GM23338 (cell line): ENCODE results near the gene KIF25. TPM values are rescaled to one million over a fixed set of nuclear protein-coding genes. Genes with fewer than 3 reads are reported as not detected.

Experiments used
- ATAC-seq: fragments of 200-7000 bp; cut with Tn5 transposase; 3 replicates; pipeline ENCODE4 v1.9.1; 2020
- DNase-seq: peaks from one replicate; pipeline ENCODE4 v3.0.0-alpha.2; 2015; ENCODE audit warnings: low spot score
- H2AFZ ChIP-seq: fragments of 200-600 bp; sonication (generic); 2 replicates; pipeline ENCODE4 v1.8.0; 2016; ENCODE audit warnings: antibody characterized with exemption, mild to moderate bottlenecking, moderate library complexity
- H3F3A ChIP-seq: fragments of 200-600 bp; sonication (generic); replicated peaks from 2 replicates; pipeline ENCODE4 v1.8.0; 2017; ENCODE audit warnings: antibody characterized with exemption, mixed run types, low read depth
- H3K27ac ChIP-seq: fragments of 200-600 bp; sonication (generic); 2 replicates; pipeline ENCODE4 v1.6.1; 2016; ENCODE audit warnings: low read depth
- H3K27me3 ChIP-seq: fragments of 200-600 bp; sonication (generic); 2 replicates; pipeline ENCODE4 v1.8.0; 2016; ENCODE audit warnings: mild to moderate bottlenecking, mixed run types, moderate library complexity; ENCODE audit not compliant: insufficient read depth
- H3K36me3 ChIP-seq: fragments of 200-600 bp; sonication (generic); 2 replicates; pipeline ENCODE4 v1.8.0; 2016; ENCODE audit warnings: mild to moderate bottlenecking; ENCODE audit not compliant: insufficient read depth
- H3K4me1 ChIP-seq: fragments of 200-600 bp; sonication (generic); 2 replicates; pipeline ENCODE4 v1.8.0; 2016; ENCODE audit warnings: mild to moderate bottlenecking, moderate library complexity; ENCODE audit not compliant: insufficient read depth
- H3K4me2 ChIP-seq: fragments of 200-600 bp; sonication (generic); 2 replicates; pipeline ENCODE4 v1.7.1; 2017; ENCODE audit warnings: mixed run types
- H3K4me3 ChIP-seq: fragments of 200-600 bp; sonication (generic); 2 replicates; pipeline ENCODE4 v1.6.1; 2016; ENCODE audit warnings: mixed run types
- H3K79me2 ChIP-seq: fragments of 200-600 bp; sonication (generic); replicated peaks from 2 replicates; pipeline ENCODE4 v1.8.0; 2017; ENCODE audit warnings: mild to moderate bottlenecking; ENCODE audit not compliant: insufficient read depth
- H3K9me2 ChIP-seq: fragments of 200-600 bp; sonication (generic); 2 replicates; pipeline ENCODE4 v1.8.0; 2017; ENCODE audit not compliant: insufficient read depth
- H4K20me1 ChIP-seq: fragments of 200-600 bp; sonication (generic); replicated peaks from 2 replicates; pipeline ENCODE4 v1.8.0; 2017; ENCODE audit warnings: mild to moderate bottlenecking; ENCODE audit not compliant: insufficient read depth
- H3K27ac Mint-ChIP-seq: 2 replicates; pipeline ENCODE4 v1.8.0; 2020; ENCODE audit warnings: inconsistent platforms, mild to moderate bottlenecking, moderate library complexity, mixed read lengths
- H3K27me3 Mint-ChIP-seq: 3 replicates; pipeline ENCODE4 v1.8.0; 2022; ENCODE audit warnings: low read depth, mild to moderate bottlenecking, moderate library complexity, mixed read lengths, inconsistent platforms; ENCODE audit not compliant: insufficient read depth, poor library complexity
- H3K36me3 Mint-ChIP-seq: 3 replicates; pipeline ENCODE4 v1.8.0; 2021; ENCODE audit warnings: low read depth, mild to moderate bottlenecking, inconsistent platforms, moderate library complexity, mixed read lengths
- H3K4me1 Mint-ChIP-seq: 3 replicates; pipeline ENCODE4 v1.8.0; 2020; ENCODE audit warnings: mild to moderate bottlenecking, inconsistent platforms, mixed read lengths
- H3K4me3 Mint-ChIP-seq: 3 replicates; pipeline ENCODE4 v1.8.0; 2021; ENCODE audit warnings: moderate library complexity, mild to moderate bottlenecking, inconsistent platforms, mixed read lengths
- H3K9me3 Mint-ChIP-seq: 3 replicates; pipeline ENCODE4 v1.8.0; 2020; ENCODE audit warnings: moderate library complexity, mild to moderate bottlenecking, inconsistent platforms, mixed read lengths
- CREB1 ChIP-seq: fragments of 250-450 bp; sonication (Bioruptor Pico); IDR thresholded peaks from 2 replicates; pipeline ENCODE4 v1.5.0; 2020; ENCODE audit warnings: low read depth, mild to moderate bottlenecking, moderate library complexity
- CTCF ChIP-seq, 2 experiments: fragments of 200-600 bp in 1 of 2; sonication (generic) in 1 of 2; conservative IDR thresholded peaks; 2 replicates each; pipeline versions ENCODE4 v1.5.1 to v1.6.1; 2016 to 2017; ENCODE audit warnings: antibody characterized with exemption in 2 of 2, low read depth in 2 of 2, mild to moderate bottlenecking in 2 of 2, moderate library complexity in 1 of 2
- EZH2 ChIP-seq: fragments of 200-600 bp; sonication (generic); IDR thresholded peaks from one replicate; pipeline ENCODE4 v1.8.0; 2017; ENCODE audit warnings: antibody characterized with exemption, mild to moderate bottlenecking, low read depth; ENCODE audit not compliant: unreplicated experiment
- EZH2phosphoT487 ChIP-seq: fragments of 200-600 bp; sonication (generic); IDR thresholded peaks from one replicate; pipeline ENCODE4 v1.8.1; 2018; ENCODE audit warnings: antibody characterized with exemption; ENCODE audit not compliant: unreplicated experiment
- JUNB ChIP-seq: IDR thresholded peaks from one replicate; pipeline ENCODE4 v1.6.1; 2016; ENCODE audit warnings: antibody characterized with exemption; ENCODE audit not compliant: unreplicated experiment
- STAT1 ChIP-seq: IDR thresholded peaks from one replicate; pipeline ENCODE4 v1.6.1; 2016; ENCODE audit warnings: antibody characterized with exemption; ENCODE audit not compliant: unreplicated experiment
- ZNF114 ChIP-seq: fragments of 250-450 bp; sonication (Bioruptor Pico); IDR thresholded peaks from 2 replicates; pipeline ENCODE4 v1.5.0; 2020; ENCODE audit warnings: mild to moderate bottlenecking, moderate library complexity
- ZNF462 ChIP-seq: fragments of 250-450 bp; sonication (Bioruptor Pico); IDR thresholded peaks from 2 replicates; pipeline ENCODE4 v1.5.0; 2020; ENCODE audit warnings: mild to moderate bottlenecking, moderate library complexity
- polyA plus RNA-seq: library from polyadenylated mRNA; unstranded; fragments of >200 nt; fragmentation: Nextera tagmentation; extraction: Ambion mirVana; gene quantifications from 2 replicates; pipeline ENCODE4 v1.2.1, GENCODE V29; 2016
- total RNA-seq: library from RNA; depleted of rRNA; stranded (reverse); fragments of >200 nt; shearing (Covaris generic); gene quantifications from 2 replicates; pipeline ENCODE4 v1.2.3, GENCODE V29; 2014
- TF ChIP-seq, protein P1 (sequence below): IDR thresholded peaks from 2 replicates; pipeline ENCODE4 v1.6.1; 2016; ENCODE audit warnings: antibody characterized with exemption
- TF ChIP-seq, protein P2 (sequence below): IDR thresholded peaks from one replicate; pipeline ENCODE4 v1.6.1; 2018; ENCODE audit warnings: antibody characterized with exemption; ENCODE audit not compliant: unreplicated experiment

KIF25 gene
- total and polyA plus RNA-seq, 2 experiments from 2014 or later, result 0.69 to 0.76 TPM

GRCh38 chr6:168016721-168017525, 19.5 kb downstream of the KIF25 start (continued):
- TF ChIP-seq, protein P1, sequence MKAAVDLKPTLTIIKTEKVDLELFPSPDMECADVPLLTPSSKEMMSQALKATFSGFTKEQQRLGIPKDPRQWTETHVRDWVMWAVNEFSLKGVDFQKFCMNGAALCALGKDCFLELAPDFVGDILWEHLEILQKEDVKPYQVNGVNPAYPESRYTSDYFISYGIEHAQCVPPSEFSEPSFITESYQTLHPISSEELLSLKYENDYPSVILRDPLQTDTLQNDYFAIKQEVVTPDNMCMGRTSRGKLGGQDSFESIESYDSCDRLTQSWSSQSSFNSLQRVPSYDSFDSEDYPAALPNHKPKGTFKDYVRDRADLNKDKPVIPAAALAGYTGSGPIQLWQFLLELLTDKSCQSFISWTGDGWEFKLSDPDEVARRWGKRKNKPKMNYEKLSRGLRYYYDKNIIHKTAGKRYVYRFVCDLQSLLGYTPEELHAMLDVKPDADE, result no peak
- TF ChIP-seq EZH2, result no peak
- TF ChIP-seq, protein P2, sequence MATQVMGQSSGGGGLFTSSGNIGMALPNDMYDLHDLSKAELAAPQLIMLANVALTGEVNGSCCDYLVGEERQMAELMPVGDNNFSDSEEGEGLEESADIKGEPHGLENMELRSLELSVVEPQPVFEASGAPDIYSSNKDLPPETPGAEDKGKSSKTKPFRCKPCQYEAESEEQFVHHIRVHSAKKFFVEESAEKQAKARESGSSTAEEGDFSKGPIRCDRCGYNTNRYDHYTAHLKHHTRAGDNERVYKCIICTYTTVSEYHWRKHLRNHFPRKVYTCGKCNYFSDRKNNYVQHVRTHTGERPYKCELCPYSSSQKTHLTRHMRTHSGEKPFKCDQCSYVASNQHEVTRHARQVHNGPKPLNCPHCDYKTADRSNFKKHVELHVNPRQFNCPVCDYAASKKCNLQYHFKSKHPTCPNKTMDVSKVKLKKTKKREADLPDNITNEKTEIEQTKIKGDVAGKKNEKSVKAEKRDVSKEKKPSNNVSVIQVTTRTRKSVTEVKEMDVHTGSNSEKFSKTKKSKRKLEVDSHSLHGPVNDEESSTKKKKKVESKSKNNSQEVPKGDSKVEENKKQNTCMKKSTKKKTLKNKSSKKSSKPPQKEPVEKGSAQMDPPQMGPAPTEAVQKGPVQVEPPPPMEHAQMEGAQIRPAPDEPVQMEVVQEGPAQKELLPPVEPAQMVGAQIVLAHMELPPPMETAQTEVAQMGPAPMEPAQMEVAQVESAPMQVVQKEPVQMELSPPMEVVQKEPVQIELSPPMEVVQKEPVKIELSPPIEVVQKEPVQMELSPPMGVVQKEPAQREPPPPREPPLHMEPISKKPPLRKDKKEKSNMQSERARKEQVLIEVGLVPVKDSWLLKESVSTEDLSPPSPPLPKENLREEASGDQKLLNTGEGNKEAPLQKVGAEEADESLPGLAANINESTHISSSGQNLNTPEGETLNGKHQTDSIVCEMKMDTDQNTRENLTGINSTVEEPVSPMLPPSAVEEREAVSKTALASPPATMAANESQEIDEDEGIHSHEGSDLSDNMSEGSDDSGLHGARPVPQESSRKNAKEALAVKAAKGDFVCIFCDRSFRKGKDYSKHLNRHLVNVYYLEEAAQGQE, result no peak

- DNase-seq (no peak), ATAC-seq (no peak)
- Histone ChIP-seq H2AFZ (no peak overlapping the region), H3K4me3 (no peak overlapping the region), H3K27ac (no peak overlapping the region), H3K36me3 (no peaks in the 10 kb centered on the region), H3K4me1 (no peaks in the 10 kb centered on the region), H3K27me3 (no peaks in the 10 kb centered on the region), H3K4me2 (no peak overlapping the region), H3F3A (no peaks in the 10 kb centered on the region), H3K79me2 (no peaks in the 10 kb centered on the region), H3K9me2 (no peaks in the 10 kb centered on the region), H4K20me1 (no peaks in the 10 kb centered on the region)
- no peaks in the 10 kb centered on the region for H3K27me3 Mint-ChIP-seq
- no peak overlapping the region for H3K27ac Mint-ChIP-seq
- peaks cover 9% of the 10 kb centered on the region; the same call in 2 of the 3 replicates for H3K4me1 Mint-ChIP-seq
- H3K36me3 Mint-ChIP-seq, result no peaks in the 10 kb centered on the region
- H3K9me3 Mint-ChIP-seq, result no peaks in the 10 kb centered on the region; the same call in 2 of the 3 replicates
- no peak overlapping the region for H3K4me3 Mint-ChIP-seq
- TF ChIP-seq EZH2phosphoT487 (no peak), STAT1 (no peak), JUNB (no peak), CTCF (conservative IDR thresholded peaks at IDR 0.05; ENCODE audit: low read depth in 2 of 2) (no peak), ZNF114 (CRISPR knock-in tag) (no peak), ZNF462 (no peak), CREB1 (no peak)
- TF ChIP-seq, protein P1, result no peak
These were observed 20.2 kb downstream of the KIF25 start for GRCh38 chr6:168017629-168018028.
